Mesodermal cell (in vitro differentiated cells): ENCODE results near the gene CDK4.

ENCODE experiments used
- H3K27ac ChIP-seq: 2 replicates; pipeline ENCODE4 v1.7.0; 2013; ENCODE audit warnings: mild to moderate bottlenecking, low read depth, low read length, moderate library complexity; ENCODE audit not compliant: severe bottlenecking
- H3K36me3 ChIP-seq: 2 replicates; pipeline ENCODE4 v1.7.1; 2013; ENCODE audit warnings: mild to moderate bottlenecking, low read length, moderate library complexity; ENCODE audit not compliant: control insufficient read depth, insufficient read depth
- H3K4me1 ChIP-seq: one replicate; pipeline ENCODE4 v1.7.1; 2013; ENCODE audit warnings: mild to moderate bottlenecking, low read length; ENCODE audit not compliant: insufficient read depth, control insufficient read depth, poor library complexity, severe bottlenecking
- H3K4me3 ChIP-seq: 2 replicates; pipeline ENCODE4 v1.7.0; 2013; ENCODE audit warnings: low read length, control low read depth, mild to moderate bottlenecking; ENCODE audit not compliant: insufficient read depth, poor library complexity, severe bottlenecking; ENCODE audit errors: extremely low read depth
- H3K9me3 ChIP-seq: 2 replicates; pipeline ENCODE4 v1.7.1; 2013; ENCODE audit warnings: mild to moderate bottlenecking, low read length, moderate library complexity; ENCODE audit not compliant: control insufficient read depth
- WGBS, 2 experiments: methylation state at CpG; one replicate each; pipeline ENCODE4 v1.1.5; 2013; ENCODE audit warnings: missing lambda C conversion rate in 2 of 2; ENCODE audit not compliant: insufficient coverage in 2 of 2; 5-methylcytosine and 5-hydroxymethylcytosine counted together

The CDK4 gene

DNA sequence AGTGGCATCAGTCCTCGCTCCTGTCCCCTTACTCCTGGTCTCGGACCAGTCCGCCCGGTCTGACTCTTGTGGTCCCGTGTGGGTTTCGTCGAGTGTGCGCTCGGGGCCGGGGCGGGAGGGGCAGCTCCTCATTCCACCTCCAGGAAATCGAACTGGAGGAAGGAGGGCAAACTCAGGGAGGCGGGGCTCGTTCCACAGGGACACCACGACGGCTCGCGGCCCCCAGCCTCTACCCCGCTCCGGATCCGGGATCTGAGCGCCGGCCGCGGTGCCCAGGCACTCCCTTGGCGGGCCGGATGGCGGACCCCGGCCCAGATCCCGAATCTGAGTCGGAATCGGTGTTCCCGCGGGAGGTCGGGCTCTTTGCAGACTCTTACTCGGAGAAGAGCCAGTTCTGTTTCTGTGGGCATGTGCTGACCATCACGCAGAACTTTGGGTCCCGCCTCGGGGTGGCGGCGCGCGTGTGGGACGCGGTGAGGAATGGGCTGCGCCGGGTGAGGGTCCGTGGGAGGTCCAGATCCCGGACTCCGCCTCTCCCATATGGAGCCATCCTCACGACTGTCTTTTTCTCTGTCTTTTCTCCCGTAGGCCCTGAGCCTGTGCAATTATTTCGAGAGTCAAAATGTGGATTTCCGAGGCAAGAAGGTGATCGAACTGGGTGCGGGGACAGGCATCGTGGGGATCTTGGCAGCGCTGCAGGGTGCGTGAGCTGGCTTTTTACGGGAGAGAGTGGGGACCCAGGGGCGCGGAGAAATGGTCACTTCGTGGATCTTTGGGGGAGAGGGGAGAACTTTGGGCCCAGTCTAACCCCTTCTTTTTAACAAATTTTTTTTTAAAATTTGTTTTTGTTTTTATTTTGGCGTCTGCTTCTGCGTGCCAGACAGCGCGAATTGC is 20.6 kb upstream of the CDK4 start, which contains the start of gene EEF1AKMT3:
EEF1AKMT3 (plus strand) TSS at position 186 of the 894 bp plus-strand sequence; CDS start at position 297, 111 bp downstream.
- H3K9me3 ChIP-seq, result no peaks in the 10 kb centered on the region
- 0 to 6% methylated on average over 48 to 49 of the region's 67 CpGs for WGBS, 2 experiments
- peaks cover 3% of the 10 kb centered on the region for H3K4me1 ChIP-seq

GRCh38 chr12:57771873-57772428 is 19.8 kb upstream of the CDK4 start, which contains the start of gene METTL1:
Gene METTL1, minus strand, starts transcription at chr12:57772105. Its CDS starts 22 bp downstream, at chr12:57772083.
- Histone ChIP-seq H3K27ac (peak within 1 kb of the TSS; percentile 96), H3K36me3 (peaks cover 25% of the 10 kb centered on the region), H3K4me3 (peak within 1 kb of the TSS; percentile 74), H3K4me1 (peaks cover 3% of the 10 kb centered on the region), H3K9me3 (no peaks in the 10 kb centered on the region)
- WGBS, 2 experiments, result 1% methylated on average over 23 of the region's 28 CpGs

More for the DNA sequence above, 20.6 kb upstream of the CDK4 start, which contains the start of gene EEF1AKMT3:
- H3K36me3 ChIP-seq, result peaks cover 25% of the 10 kb centered on the region
- H3K27ac ChIP-seq, result peak within 1 kb of the TSS; percentile 96
- H3K4me3 ChIP-seq, result peak within 1 kb of the TSS; percentile 74

DNA sequence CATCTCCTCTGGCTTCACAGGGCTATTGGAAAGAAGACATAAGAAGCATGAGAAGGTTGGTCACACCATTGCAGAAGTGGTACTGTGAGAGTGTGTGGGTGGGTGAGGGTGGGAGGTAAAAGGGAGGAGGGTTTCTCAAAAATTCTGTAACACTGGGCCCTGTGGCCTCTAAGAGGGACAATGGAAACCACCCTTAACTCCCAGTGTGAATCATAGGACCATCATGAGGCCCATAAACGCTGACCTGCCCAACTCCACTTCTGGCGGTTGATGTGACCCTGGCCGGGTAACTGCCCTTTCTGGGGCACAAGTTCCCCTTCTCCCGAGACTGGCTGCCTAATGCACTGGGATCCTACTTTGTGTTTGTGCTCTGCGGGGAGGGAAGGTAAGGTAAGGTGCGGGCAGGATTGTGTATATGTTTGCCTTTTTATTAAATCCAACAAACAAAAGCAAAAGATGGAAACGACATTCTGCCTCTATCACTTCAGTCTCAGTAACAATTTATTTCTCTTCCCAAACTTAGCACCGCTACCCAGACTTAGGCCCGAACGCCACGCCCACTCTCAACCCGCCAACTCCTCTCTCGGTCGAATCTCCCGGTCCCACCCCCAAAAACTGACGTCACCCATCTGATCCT is 19.2 kb upstream of the CDK4 start:
- H3K36me3 ChIP-seq, result peaks cover 25% of the 10 kb centered on the region
- H3K27ac ChIP-seq, result peak overlapping the region; percentile 96

GRCh38 chr12:57770734-57771133 is 18.6 kb upstream of the CDK4 start:
- peaks cover 25% of the 10 kb centered on the region for H3K36me3 ChIP-seq
- H3K27ac ChIP-seq, result no peak overlapping the region
- peaks cover 10% of the 10 kb centered on the region for H3K4me1 ChIP-seq
- no peaks in the 10 kb centered on the region for H3K9me3 ChIP-seq
- WGBS, 2 experiments, result 91 to 98% methylated on average over 3 to 4 of the region's 4 CpGs
- peak overlapping the region; percentile 74 for H3K4me3 ChIP-seq

More for the DNA sequence above, 19.2 kb upstream of the CDK4 start:
- H3K4me3 ChIP-seq, result peak overlapping the region; percentile 74
- H3K9me3 ChIP-seq, result no peaks in the 10 kb centered on the region
- 1% methylated on average over 12 to 13 of the region's 16 CpGs for WGBS, 2 experiments
- peaks cover 7% of the 10 kb centered on the region for H3K4me1 ChIP-seq

- peaks cover 25% of the 10 kb centered on the region for H3K36me3 ChIP-seq
- no peak overlapping the region for H3K27ac ChIP-seq
- H3K4me1 ChIP-seq, result peaks cover 13% of the 10 kb centered on the region
- WGBS, 2 experiments, result 95 to 96% methylated on average over 9 to 10 of the region's 11 CpGs
- H3K4me3 ChIP-seq, result no peak overlapping the region
- no peaks in the 10 kb centered on the region for H3K9me3 ChIP-seq
Observed at GRCh38 chr12:57769594-57769993, 17.5 kb upstream of the CDK4 start.

GRCh38 chr12:57767876-57768275 is 15.8 kb upstream of the CDK4 start:
- Histone ChIP-seq H3K36me3 (peaks cover 25% of the 10 kb centered on the region), H3K4me3 (no peak overlapping the region), H3K27ac (no peak overlapping the region), H3K9me3 (no peaks in the 10 kb centered on the region), H3K4me1 (peaks cover 13% of the 10 kb centered on the region)
- WGBS, 2 experiments, result 90 to 100% methylated on average over 1 to 3 of the region's 3 CpGs

DNA sequence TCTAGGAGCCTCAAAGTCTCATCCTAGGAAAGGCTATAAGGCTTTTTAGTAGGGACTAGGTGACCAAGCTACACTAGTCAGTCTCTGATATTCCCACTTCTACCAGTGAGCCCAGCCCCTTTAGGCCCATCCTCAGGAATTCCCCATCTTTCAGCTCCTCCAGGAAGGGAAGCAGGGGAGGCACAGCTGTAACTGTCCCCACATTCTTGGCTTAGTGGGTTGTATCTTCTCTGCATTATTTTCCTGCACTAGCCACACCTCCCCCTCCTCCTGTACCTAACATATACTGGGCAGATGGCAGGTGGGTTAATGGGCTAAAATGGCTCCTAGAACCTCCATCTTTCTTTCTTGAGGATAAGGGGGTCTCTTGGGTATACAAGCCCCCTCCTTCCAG is 15.2 kb upstream of the CDK4 start:
- Histone ChIP-seq H3K36me3 (peaks cover 25% of the 10 kb centered on the region), H3K9me3 (no peaks in the 10 kb centered on the region), H3K27ac (no peak overlapping the region), H3K4me1 (peaks cover 13% of the 10 kb centered on the region), H3K4me3 (no peak overlapping the region)

- H3K36me3 ChIP-seq, result peaks cover 25% of the 10 kb centered on the region
Observed at GRCh38 chr12:57766464-57767304, 14.6 kb upstream of the CDK4 start, which contains the start of gene CYP27B1. Gene CYP27B1, minus strand, starts transcription at chr12:57767078. Its CDS starts 37 bp downstream, at chr12:57767041.

DNA sequence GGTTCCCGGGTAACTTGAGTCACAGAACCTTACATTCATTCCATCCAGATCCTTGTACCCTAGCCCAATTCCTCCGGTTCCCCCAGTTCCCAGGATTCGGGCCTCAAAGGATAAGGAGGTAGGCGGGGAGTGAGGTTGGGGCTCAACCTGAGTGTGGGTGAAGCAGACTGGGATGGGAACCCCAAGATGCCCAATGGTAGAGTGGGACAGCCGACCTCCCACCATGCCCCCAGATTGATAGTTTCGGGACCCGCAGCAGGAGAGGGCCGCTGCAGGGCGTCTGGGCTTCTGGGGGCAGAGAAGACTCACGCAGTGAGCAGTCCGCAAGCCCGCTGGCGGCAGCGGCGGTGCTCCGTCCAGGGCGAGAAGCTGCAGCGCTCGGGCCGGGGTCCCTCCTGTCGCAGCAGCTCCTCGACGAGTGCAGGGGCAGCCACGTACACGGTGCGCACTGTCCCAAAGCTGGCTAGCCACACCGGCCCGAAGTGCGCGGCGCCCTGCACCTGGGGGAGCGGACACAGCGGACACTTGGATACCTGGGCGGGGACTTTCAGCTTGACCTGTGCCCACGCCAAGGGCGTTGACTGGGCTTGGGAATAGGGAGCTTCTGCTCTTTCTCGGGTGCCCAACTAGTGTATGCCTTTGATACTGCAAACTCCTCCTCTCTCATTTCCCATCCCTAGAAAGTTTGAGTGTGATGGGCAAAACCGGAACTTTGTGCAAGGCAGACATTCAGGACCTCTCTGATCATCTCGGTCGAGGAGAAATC is 13.8 kb upstream of the CDK4 start:
- 3 to 7% methylated on average over 27 to 32 of the region's 40 CpGs for WGBS, 2 experiments
- H3K4me3 ChIP-seq, result peak overlapping the region; percentile 9
- peaks cover 23% of the 10 kb centered on the region for H3K36me3 ChIP-seq

More at GRCh38 chr12:57766464-57767304, 14.6 kb upstream of the CDK4 start, which contains the start of gene CYP27B1:
- Histone ChIP-seq H3K4me3 (no peak within 1 kb of the TSS), H3K27ac (no peak within 1 kb of the TSS), H3K9me3 (no peaks in the 10 kb centered on the region), H3K4me1 (peaks cover 13% of the 10 kb centered on the region)
- WGBS, 2 experiments, result 5 to 6% methylated on average over 29 to 31 of the region's 38 CpGs

More for the DNA sequence above, 13.8 kb upstream of the CDK4 start:
- Histone ChIP-seq H3K27ac (no peak overlapping the region), H3K4me1 (peaks cover 10% of the 10 kb centered on the region), H3K9me3 (no peaks in the 10 kb centered on the region)
